ENCODE data around the gene DIDO1. TPM values are rescaled to one million over a fixed set of nuclear protein-coding genes. Genes with fewer than 3 reads are reported as not detected.

Gene DIDO1
- total RNA-seq, 4 donors from 2014 or later = 67.7 to 92.9 (median 72.2) TPM

- Histone ChIP-seq H3K4me3 (replicated peaks in 1 of 3) (no peak overlapping the region), H3K36me3 (peaks cover 46 to 52% of the 10 kb centered on the region in 2 donors), H3K9me3 (no peaks in the 10 kb centered on the region), H3K27me3 (no peaks in the 10 kb centered on the region), H3K4me1 (peaks cover 0 to 3% of the 10 kb centered on the region in 2 donors), H3K27ac (no peak overlapping the region)
- WGBS, 2 donors = 48% methylated on average over 11 to 13 of the region's 13 CpGs
- intact Hi-C loops (cut with DNase I) = no loop called here
- no peak for TF ChIP-seq CTCF (IDR thresholded peaks at IDR 0.05)
- no peak for TF ChIP-seq POLR2A (IDR thresholded peaks at IDR 0.05)
- peak; percentile 67 to 68 for DNase-seq
These were observed 39.0 kb downstream of the DIDO1 start for GRCh38 chr20:62887152-62887859.

GRCh38 chr20:62886709-62887058 lies 39.6 kb downstream of the DIDO1 start:
- no peak overlapping the region for H3K4me3 ChIP-seq (replicated peaks in 1 of 3)
- no peaks in the 10 kb centered on the region for H3K9me3 ChIP-seq
- 88 to 90% methylated on average over 6 to 7 of the region's 7 CpGs for WGBS, 2 donors
- peaks cover 43 to 50% of the 10 kb centered on the region in 2 donors for H3K36me3 ChIP-seq
- intact Hi-C loops (cut with DNase I) = no loop called here
- H3K27me3 ChIP-seq = no peaks in the 10 kb centered on the region
- no peak for TF ChIP-seq POLR2A (IDR thresholded peaks at IDR 0.05)
- no peak for TF ChIP-seq CTCF (IDR thresholded peaks at IDR 0.05)
- no peak overlapping the region for H3K27ac ChIP-seq
- DNase-seq = no peak
- H3K4me1 ChIP-seq = peaks cover 0 to 3% of the 10 kb centered on the region in 2 donors

- DNase-seq = no peak
- peaks cover 0 to 3% of the 10 kb centered on the region in 2 donors for H3K4me1 ChIP-seq
- WGBS, 2 donors = 88 to 93% methylated on average over 18 of the region's 23 CpGs
- H3K27ac ChIP-seq = no peak overlapping the region
- TF ChIP-seq CTCF (IDR thresholded peaks at IDR 0.05) (no peak), POLR2A (IDR thresholded peaks at IDR 0.05) (no peak)
- H3K4me3 ChIP-seq (replicated peaks in 1 of 3) = no peak overlapping the region
- peaks cover 43 to 50% of the 10 kb centered on the region in 2 donors for H3K36me3 ChIP-seq
- no peaks in the 10 kb centered on the region for H3K27me3 ChIP-seq
- H3K9me3 ChIP-seq = no peaks in the 10 kb centered on the region
- intact Hi-C loops (cut with DNase I) = no loop called here
These were observed 40.2 kb downstream of the DIDO1 start for GRCh38 chr20:62885896-62886708.

GRCh38 chr20:62885046-62885895 lies 41.0 kb downstream of the DIDO1 start:
- DNase-seq = no peak
- Histone ChIP-seq H3K36me3 (peaks cover 38 to 47% of the 10 kb centered on the region in 2 donors), H3K27ac (no peak overlapping the region), H3K27me3 (no peaks in the 10 kb centered on the region), H3K9me3 (no peaks in the 10 kb centered on the region), H3K4me1 (peaks cover 0 to 3% of the 10 kb centered on the region in 2 donors), H3K4me3 (replicated peaks in 1 of 3) (no peak overlapping the region)
- 90 to 91% methylated on average over 20 of the region's 20 CpGs for WGBS, 2 donors
- intact Hi-C loops (cut with DNase I) = no loop called here
- TF ChIP-seq CTCF (IDR thresholded peaks at IDR 0.05) (no peak), POLR2A (IDR thresholded peaks at IDR 0.05) (no peak)
